Heart left ventricle (tissue), 16 donors: Measurements from ENCODE around the gene IGSF22. TPM values are rescaled to one million over a fixed set of nuclear protein-coding genes. Genes with fewer than 3 reads are reported as not detected.

ENCODE experiments used
- ATAC-seq, 4 donors: fragments of 200-7000 bp; cut with Tn5 transposase; one replicate each; pipeline ENCODE4 v1.9.1; 2020 to 2022; ENCODE audit warnings: moderate library complexity in 4 of 4, mild to moderate bottlenecking in 3 of 4, moderate number of reproducible peaks in 1 of 4
- DNase-seq, 5 donors: peaks; one replicate each; pipeline ENCODE4 v3.0.0-alpha.2; 2020
- H3K27ac ChIP-seq, 12 donors: fragments of 200-600 bp; sonication (generic) in 4 of 12; one replicate each; pipeline versions ENCODE4 v1.5.0 to v1.8.0; 2016 to 2022; ENCODE audit warnings: mild to moderate bottlenecking in 2 of 12
- H3K27me3 ChIP-seq, 9 donors: fragments of 200-600 bp; sonication (generic) in 2 of 9; one replicate each; pipeline versions ENCODE4 v1.5.1 to v1.8.0; 2016 to 2022; ENCODE audit warnings: mild to moderate bottlenecking in 3 of 9
- H3K36me3 ChIP-seq, 9 donors: fragments of 200-600 bp; sonication (generic) in 2 of 9; one replicate each; pipeline versions ENCODE4 v1.5.0 to v1.8.0; 2018 to 2022; ENCODE audit warnings: mild to moderate bottlenecking in 2 of 9
- H3K4me1 ChIP-seq, 12 donors: fragments of 200-600 bp; sonication (generic) in 4 of 12; one replicate each; pipeline versions ENCODE4 v1.5.0 to v1.8.0; 2016 to 2022; ENCODE audit warnings: mild to moderate bottlenecking in 3 of 12
- H3K4me3 ChIP-seq, 12 donors: fragments of 200-600 bp; sonication (generic) in 4 of 12; one replicate each; pipeline versions ENCODE4 v1.5.0 to v1.8.0; 2017 to 2022; ENCODE audit warnings: mild to moderate bottlenecking in 9 of 12, moderate library complexity in 4 of 12
- H3K9me3 ChIP-seq, 12 donors: fragments of 200-600 bp; sonication (generic) in 4 of 12; one replicate each; pipeline versions ENCODE4 v1.5.0 to v1.8.0; 2016 to 2022; ENCODE audit warnings: mild to moderate bottlenecking in 1 of 12
- POLR2A ChIP-seq, 2 donors: fragments of 450-650 bp; IDR thresholded peaks; one replicate each; pipeline ENCODE4 v1.6.1; 2017; ENCODE audit warnings: antibody characterized with exemption in 2 of 2, mild to moderate bottlenecking in 2 of 2, moderate library complexity in 2 of 2
- WGBS, 4 donors: extraction: QIAGEN DNeasy Blood & Tissue Kit in 2 of 4; methylation state at CpG; one replicate each; pipeline versions ENCODE4 v1.1.5 to v1.1.7; 2013 to 2018; 5-methylcytosine and 5-hydroxymethylcytosine counted together
- intact Hi-C, 10 donors: fragments of 100-400 bp; cut with DNase I; formaldehyde crosslinking; loops; one replicate each; pipeline versions ENCODE4 v1.11.1 to v1.14.2; 2022
- polyA plus RNA-seq, 2 donors: library from polyadenylated mRNA; stranded (reverse); fragments of 200-250 nt; gene quantifications; one replicate each; pipeline ENCODE4 v1.2.3, GENCODE V29; 2013
- total RNA-seq, 9 donors: library from RNA; depleted of rRNA in 2 of 9; stranded (reverse); fragments of >200 nt in 2 of 9; fragmentation: NEBNext Ultra II Directional in 3 of 9; extraction: Animal tissue kit (Norgen Biotek cat#: 25700) in 3 of 9; gene quantifications; one replicate each; pipeline versions ENCODE4 v1.1.0 to v1.2.4, GENCODE V29; 2016 to 2023
- TF ChIP-seq, protein P1 (sequence below), 12 donors: fragments of 200-600 bp; sonication (generic) in 4 of 12; IDR thresholded peaks; one replicate each; pipeline versions ENCODE4 v1.5.0 to v1.8.0; 2018 to 2022; ENCODE audit warnings: antibody characterized with exemption in 12 of 12, mild to moderate bottlenecking in 5 of 12
- donor health status: ischemic (EF 13 %, LVEDD 7.1; RV severe dilation, severe dysfunction).
- donor health status: healthy with polysubstance abuse.
- donor health status: DM: no; HTN: yes; CAD: no.
- donor health status: DM: no; HTN: no; CAD: no.
- donor health status: ischemic (EF 25% LVEDD 6.9; RV normal size, moderate dysfunction).
- donor health status: ischemic (EF 25% LVEDD 5.7; RV mildly dilated, moderate dysfunction).
- donor health status: healthy.
- donor health status: DM: yes; HTN: yes; CAD: no.
- donor health status: ischemic (EF 35%, LVEDD 5.7; RV mildly dilated, moderate dysfunction).
- donor health status: nonischemic (EF 11% LVEDD 7.7; RV severe dilation, severe dysfunction).
- donor health status: DM: yes; HTN: yes; CAD: no.
- donor health status: PGD.
- donor health status: ischemic (EF 29% LVEDD 5.4; RV normal size, mild dysfunction).
- donor health status: nonischemic (EF 23%, LVEDD 6.1; RV moderate dilation, normal function).

The IGSF22 gene
- total and polyA plus RNA-seq, 11 donors: 0.24 to 1.2 (median 0.77) TPM

DNA sequence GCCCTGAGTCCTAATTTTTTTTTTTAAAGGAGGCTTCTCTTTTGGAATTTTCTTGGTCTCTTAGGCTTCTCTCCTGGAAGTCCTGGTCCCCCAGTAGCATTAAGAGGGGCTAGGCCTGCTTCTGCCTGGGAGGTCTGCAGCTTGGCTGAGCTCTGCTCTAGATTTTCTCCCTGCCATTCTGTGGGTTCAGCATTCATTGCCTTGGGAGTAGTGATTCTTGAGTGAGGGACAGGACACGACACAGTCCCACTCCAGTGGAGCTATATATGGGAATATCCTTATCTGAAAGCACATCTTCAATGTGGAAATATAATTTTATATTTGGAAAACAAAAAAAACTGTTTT lies 3.7 kb downstream of the IGSF22 start:
- no peaks in the 10 kb centered on the region for H3K27me3 ChIP-seq
- H3K36me3 ChIP-seq: no peaks in the 10 kb centered on the region
- H3K4me3 ChIP-seq: peak overlapping the region in 9 of 12 donors; percentile 53 to 89 (median 66)
- no peaks in the 10 kb centered on the region for H3K9me3 ChIP-seq
- peak overlapping the region in 3 of 12 donors; percentile 57 to 79 (median 62) for H3K27ac ChIP-seq
- ATAC-seq: no peak
- 82 to 96% (median 86%) methylated on average over 1 of the region's 1 CpG for WGBS, 4 donors
- intact Hi-C loops: loop anchor here in 8 of 10 donors (1.0 to 10.0 kb wide), 5 partner anchors 85 to 187 kb away; partner anchors contain the start of genes UEVLD (in 4 of the 8) and SPTY2D1 (in 1 of the 8)
- DNase-seq: no peak
- TF ChIP-seq, protein P1, sequence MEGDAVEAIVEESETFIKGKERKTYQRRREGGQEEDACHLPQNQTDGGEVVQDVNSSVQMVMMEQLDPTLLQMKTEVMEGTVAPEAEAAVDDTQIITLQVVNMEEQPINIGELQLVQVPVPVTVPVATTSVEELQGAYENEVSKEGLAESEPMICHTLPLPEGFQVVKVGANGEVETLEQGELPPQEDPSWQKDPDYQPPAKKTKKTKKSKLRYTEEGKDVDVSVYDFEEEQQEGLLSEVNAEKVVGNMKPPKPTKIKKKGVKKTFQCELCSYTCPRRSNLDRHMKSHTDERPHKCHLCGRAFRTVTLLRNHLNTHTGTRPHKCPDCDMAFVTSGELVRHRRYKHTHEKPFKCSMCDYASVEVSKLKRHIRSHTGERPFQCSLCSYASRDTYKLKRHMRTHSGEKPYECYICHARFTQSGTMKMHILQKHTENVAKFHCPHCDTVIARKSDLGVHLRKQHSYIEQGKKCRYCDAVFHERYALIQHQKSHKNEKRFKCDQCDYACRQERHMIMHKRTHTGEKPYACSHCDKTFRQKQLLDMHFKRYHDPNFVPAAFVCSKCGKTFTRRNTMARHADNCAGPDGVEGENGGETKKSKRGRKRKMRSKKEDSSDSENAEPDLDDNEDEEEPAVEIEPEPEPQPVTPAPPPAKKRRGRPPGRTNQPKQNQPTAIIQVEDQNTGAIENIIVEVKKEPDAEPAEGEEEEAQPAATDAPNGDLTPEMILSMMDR (IDR thresholded peaks at IDR 0.05): peak in 5 of 12 donors; percentile 2 to 24 (median 9)
- no peak for TF ChIP-seq POLR2A (IDR thresholded peaks at IDR 0.05)
- H3K4me1 ChIP-seq: peaks cover 0 to 22% (median 8%) of the 10 kb centered on the region in 12 donors

DNA sequence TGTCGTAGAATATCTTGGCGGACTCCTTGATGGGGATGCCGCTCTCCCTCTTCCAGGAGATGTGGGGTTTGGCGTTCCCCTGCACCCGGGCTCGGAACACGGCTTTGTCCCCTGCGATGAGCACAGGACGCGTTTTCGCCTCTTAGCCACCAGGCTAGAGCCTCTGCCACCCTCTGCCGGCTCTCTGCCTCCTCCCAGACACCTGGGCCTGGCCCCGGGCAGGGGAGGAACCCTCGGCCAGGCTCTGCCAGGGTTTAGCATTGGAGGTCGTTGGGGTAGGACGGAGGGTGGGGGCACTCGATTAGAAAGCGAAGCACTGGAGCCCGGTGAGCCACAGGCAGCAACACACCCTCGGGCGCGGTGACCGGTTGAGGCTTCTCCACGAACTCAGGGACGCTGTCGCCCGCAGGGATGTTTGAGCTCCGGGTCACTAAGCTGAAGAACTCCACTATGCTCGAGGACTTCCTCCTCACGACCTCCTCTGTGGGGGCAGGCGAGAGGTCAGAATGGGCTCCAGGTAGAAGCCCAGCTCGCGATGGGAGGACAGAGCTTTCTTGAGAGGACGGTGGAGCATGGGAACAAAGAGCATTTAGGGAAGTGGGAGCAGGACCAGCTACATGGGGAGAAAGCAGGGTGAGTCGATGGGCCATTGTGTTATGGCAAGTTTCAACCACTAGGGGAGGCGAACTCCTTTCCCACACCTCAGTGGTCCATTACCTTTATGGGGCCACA lies 4.3 kb downstream of the IGSF22 start:
- no peaks in the 10 kb centered on the region for H3K9me3 ChIP-seq
- H3K27ac ChIP-seq: peak overlapping the region in 10 of 12 donors; percentile 10 to 79 (median 60)
- DNase-seq (no peak), ATAC-seq (peak; percentile 60 to 80 (median 68))
- intact Hi-C loops: loop anchor here in 8 of 10 donors (1.0 to 10.0 kb wide), 5 partner anchors 84 to 187 kb away; partner anchors contain the start of genes UEVLD (in 4 of the 8) and SPTY2D1 (in 1 of the 8)
- H3K27me3 ChIP-seq: no peaks in the 10 kb centered on the region
- peaks cover 0 to 22% (median 8%) of the 10 kb centered on the region in 12 donors for H3K4me1 ChIP-seq
- TF ChIP-seq, protein P1 (IDR thresholded peaks at IDR 0.05): peak; percentile 52 to 86 (median 73)
- no peak for TF ChIP-seq POLR2A (IDR thresholded peaks at IDR 0.05)
- 1 to 7% (median 2%) methylated on average over 8 to 36 of the region's 36 CpGs for WGBS, 4 donors
- H3K4me3 ChIP-seq: peak overlapping the region; percentile 40 to 89 (median 65)
- no peaks in the 10 kb centered on the region for H3K36me3 ChIP-seq

DNA sequence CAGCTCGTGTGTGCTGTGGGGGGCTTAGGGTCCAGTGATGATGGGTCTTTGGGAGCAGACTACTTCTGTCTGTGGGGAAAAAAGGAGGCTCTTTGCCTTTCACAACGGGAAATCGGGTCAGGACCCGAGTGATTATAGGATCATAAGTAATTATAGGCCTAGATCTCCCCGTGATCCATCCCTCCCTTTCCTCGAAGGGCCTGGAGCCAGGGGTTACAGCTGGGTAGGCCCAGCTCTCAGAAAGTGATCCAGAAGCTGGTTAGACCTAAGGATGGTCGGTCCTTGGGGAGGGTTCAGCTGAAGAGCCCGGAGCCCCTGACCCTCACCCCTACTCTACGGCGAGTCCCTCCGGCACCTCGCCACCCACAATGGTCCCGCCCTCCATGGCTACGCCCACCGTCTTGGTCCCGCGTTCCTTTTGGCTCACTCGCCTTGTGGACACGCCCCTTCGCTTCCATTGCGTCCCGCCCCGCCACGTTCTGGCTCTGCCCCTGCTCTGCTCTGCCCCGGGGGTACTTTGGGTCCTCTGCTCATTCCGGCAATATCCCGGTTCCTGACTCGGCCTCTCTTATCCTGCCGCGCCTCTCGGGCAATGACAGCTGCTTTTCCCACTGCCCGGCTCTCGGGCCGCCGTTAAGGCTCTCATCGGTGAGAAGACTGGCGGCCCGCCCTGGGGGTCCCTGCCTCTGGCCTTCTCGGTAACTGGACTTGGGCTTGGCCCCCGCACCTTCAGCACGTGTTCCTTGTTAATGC lies 5.0 kb downstream of the IGSF22 start:
- peak overlapping the region in 10 of 12 donors; percentile 10 to 79 (median 60) for H3K27ac ChIP-seq
- peak overlapping the region; percentile 40 to 89 (median 65) for H3K4me3 ChIP-seq
- intact Hi-C loops: loop anchor here in 7 of 10 donors (5.0 to 10.0 kb wide), 4 partner anchors 84 to 186 kb away; partner anchors contain the start of genes UEVLD (in 3 of the 7) and SPTY2D1 (in 1 of the 7)
- H3K36me3 ChIP-seq: no peaks in the 10 kb centered on the region
- peak; percentile 84 to 90 (median 87) for DNase-seq
- WGBS, 4 donors: 4 to 5% (median 5%) methylated on average over 40 to 41 of the region's 41 CpGs
- H3K27me3 ChIP-seq: no peaks in the 10 kb centered on the region
- TF ChIP-seq POLR2A (IDR thresholded peaks at IDR 0.05): no peak
- TF ChIP-seq, protein P1 (IDR thresholded peaks at IDR 0.05): no peak
- peak; percentile 90 to 97 (median 94) for ATAC-seq
- H3K4me1 ChIP-seq: peaks cover 0 to 22% (median 8%) of the 10 kb centered on the region in 12 donors
- no peaks in the 10 kb centered on the region for H3K9me3 ChIP-seq
